Colon (tissue), 2 donors: ENCODE data around the gene CARD14.

Source experiments
- FAIRE-seq: peaks from 2 replicates; lab custom pipeline; 2012; peaks lifted over from hg19 to GRCh38; lab: Jason Lieb, UNC
- donor health status: control.
- donor health status: control.

CARD14 gene

GRCh38 chr17:80169784-80170500 is at the start of gene CARD14:
Gene CARD14, plus strand, starts transcription at chr17:80170030. Its CDS starts 11,409 bp downstream, at chr17:80181439.
- no peak for FAIRE-seq

GRCh38 chr17:80122026-80122575 is 47.7 kb upstream of the CARD14 start:
- FAIRE-seq = no peak

- FAIRE-seq = no peak
These were observed 46.8 kb upstream of the CARD14 start for GRCh38 chr17:80122926-80123505.

GRCh38 chr17:80123791-80124190 is 46.0 kb upstream of the CARD14 start:
- FAIRE-seq = no peak

GRCh38 chr17:80124351-80124981 is 45.4 kb upstream of the CARD14 start:
- no peak for FAIRE-seq

- no peak for FAIRE-seq
These were observed 44.0 kb upstream of the CARD14 start for GRCh38 chr17:80125656-80126448.

- no peak for FAIRE-seq
These were observed 43.4 kb upstream of the CARD14 start for GRCh38 chr17:80126449-80126715.

GRCh38 chr17:80129006-80129565 is 40.7 kb upstream of the CARD14 start:
- no peak for FAIRE-seq

GRCh38 chr17:80130992-80131391 is 38.8 kb upstream of the CARD14 start:
- FAIRE-seq = no peak

- FAIRE-seq = no peak
These were observed 36.8 kb upstream of the CARD14 start for GRCh38 chr17:80132906-80133625.

- no peak for FAIRE-seq
These were observed 36.2 kb upstream of the CARD14 start for GRCh38 chr17:80133626-80133970.

GRCh38 chr17:80137131-80137530 is 32.7 kb upstream of the CARD14 start:
- no peak for FAIRE-seq

GRCh38 chr17:80138856-80139426 is 30.9 kb upstream of the CARD14 start:
- FAIRE-seq = no peak

GRCh38 chr17:80141463-80142165 is 28.2 kb upstream of the CARD14 start:
- FAIRE-seq = no peak

GRCh38 chr17:80142929-80143328 is 26.9 kb upstream of the CARD14 start:
- no peak for FAIRE-seq

- no peak for FAIRE-seq
These were observed 24.5 kb upstream of the CARD14 start for GRCh38 chr17:80145076-80146075.

GRCh38 chr17:80146121-80147034 is 23.5 kb upstream of the CARD14 start:
- FAIRE-seq = no peak
